DOHH2 (cell line): Measurements from ENCODE around the gene CD2.
"Not testable (repeated sequence)": the region's sequence is repeated elsewhere in the genome, so short reads cannot be mapped to it uniquely, and the experiment has no call there.

Source experiments
- CTCF ChIP-seq: fragments of 200-600 bp; sonication (generic); IDR thresholded peaks from one replicate; pipeline ENCODE4 v1.5.1; 2014; ENCODE audit warnings: antibody characterized with exemption, mild to moderate bottlenecking, low read depth, low read length; ENCODE audit not compliant: poor library complexity, severe bottlenecking
- EZH2phosphoT487 ChIP-seq: fragments of 200-600 bp; sonication (generic); IDR thresholded peaks from 2 replicates; pipeline ENCODE4 v1.6.1; 2017; ENCODE audit warnings: borderline replicate concordance, mild to moderate bottlenecking, antibody characterized with exemption, low read length, moderate library complexity, mixed read lengths

DNA sequence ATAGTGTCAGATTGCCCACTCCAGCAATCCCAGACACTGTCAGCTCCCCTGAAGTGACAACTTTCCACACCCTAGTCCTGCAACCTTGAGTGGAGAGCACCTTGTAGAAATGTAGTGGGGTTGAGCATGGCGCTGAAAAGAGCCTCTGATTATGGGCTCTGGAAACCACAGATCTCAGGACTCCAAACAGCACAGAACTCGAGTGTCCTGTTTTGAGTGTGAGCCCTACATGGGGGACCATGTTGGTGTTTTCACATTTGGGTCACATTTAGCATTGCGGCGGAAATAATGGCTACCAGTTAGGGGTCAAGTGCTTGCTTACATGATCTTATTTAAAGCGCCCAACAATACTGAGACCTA lies 4.2 kb downstream of the CD2 start:
- not testable (repeated sequence) for TF ChIP-seq CTCF, EZH2phosphoT487
